Activated T-helper 17 cell treated with anti-CD3 and anti-CD28 coated beads, Interleukin-2, amount 50 U/mL, for 72 hours (primary cell): ENCODE results near the gene KRTAP10-5. TPM values are rescaled to one million over a fixed set of nuclear protein-coding genes. Genes with fewer than 3 reads are reported as not detected.
"Not testable (repeated sequence)": the region's sequence is repeated elsewhere in the genome, so short reads cannot be mapped to it uniquely, and the experiment has no call there.

Source experiments
- ATAC-seq: fragments of 150-1000 bp; cut with Tn5 transposase; replicated peaks from 2 replicates; pipeline ENCODE4 v1.10.0; 2021; ENCODE audit warnings: mild to moderate bottlenecking, moderate library complexity
- H3K27ac Mint-ChIP-seq: one replicate; pipeline ENCODE4 v1.8.0; 2022; ENCODE audit warnings: mixed read lengths
- H3K27me3 Mint-ChIP-seq: one replicate; pipeline ENCODE4 v1.8.0; 2022; ENCODE audit warnings: mixed read lengths
- H3K36me3 Mint-ChIP-seq: one replicate; pipeline ENCODE4 v1.8.0; 2022; ENCODE audit warnings: low read depth, mild to moderate bottlenecking, mixed read lengths
- H3K4me1 Mint-ChIP-seq: one replicate; pipeline ENCODE4 v1.8.0; 2022; ENCODE audit warnings: mixed read lengths
- H3K4me3 Mint-ChIP-seq: one replicate; pipeline ENCODE4 v1.8.0; 2022; ENCODE audit warnings: mild to moderate bottlenecking, mixed read lengths
- H3K9me3 Mint-ChIP-seq: one replicate; pipeline ENCODE4 v1.8.0; 2022; ENCODE audit warnings: mixed read lengths
- total RNA-seq, 2 donors: library from RNA; stranded (reverse); gene quantifications; one replicate each; pipeline ENCODE4 v1.2.3, GENCODE V29; 2022

Gene KRTAP10-5
- total RNA-seq, 2 donors from 2014 or later, result not detected

- Mint-ChIP-seq H3K27ac (peak overlapping the region; percentile 48), H3K27me3 (peaks cover 3% of the 10 kb centered on the region), H3K4me3 (no peak overlapping the region), H3K36me3 (no peaks in the 10 kb centered on the region), H3K4me1 (no peaks in the 10 kb centered on the region), H3K9me3 (peaks cover 7% of the 10 kb centered on the region)
- ATAC-seq, result no peak
Observed at GRCh38 chr21:44574457-44575306, 5.7 kb downstream of the KRTAP10-5 start.

- not testable (repeated sequence) for H3K36me3 Mint-ChIP-seq, H3K27me3 Mint-ChIP-seq, ATAC-seq, H3K4me1 Mint-ChIP-seq, H3K9me3 Mint-ChIP-seq, H3K4me3 Mint-ChIP-seq, H3K27ac Mint-ChIP-seq
Observed at GRCh38 chr21:44573630-44574456, 6.6 kb downstream of the KRTAP10-5 start, which contains the start of gene KRTAP10-4. KRTAP10-4 (plus strand) TSS chr21:44573729; CDS start chr21:44573759, 30 bp downstream.

GRCh38 chr21:44572959-44573583 is 7.3 kb downstream of the KRTAP10-5 start:
- no peak for ATAC-seq
- Mint-ChIP-seq H3K4me1 (no peaks in the 10 kb centered on the region), H3K27me3 (peaks cover 3% of the 10 kb centered on the region), H3K4me3 (no peak overlapping the region), H3K9me3 (peaks cover 7% of the 10 kb centered on the region), H3K36me3 (no peaks in the 10 kb centered on the region), H3K27ac (no peak overlapping the region)

- no peak overlapping the region for H3K27ac Mint-ChIP-seq
- peaks cover 3% of the 10 kb centered on the region for H3K27me3 Mint-ChIP-seq
- peaks cover 4% of the 10 kb centered on the region for H3K9me3 Mint-ChIP-seq
- no peak overlapping the region for H3K4me3 Mint-ChIP-seq
- no peaks in the 10 kb centered on the region for H3K4me1 Mint-ChIP-seq
- no peaks in the 10 kb centered on the region for H3K36me3 Mint-ChIP-seq
- ATAC-seq, result no peak
Observed at GRCh38 chr21:44571844-44572782, 8.3 kb downstream of the KRTAP10-5 start.

GRCh38 chr21:44571296-44571695 is 9.1 kb downstream of the KRTAP10-5 start:
- Mint-ChIP-seq H3K27ac (no peak overlapping the region), H3K9me3 (no peaks in the 10 kb centered on the region), H3K27me3 (peaks cover 3% of the 10 kb centered on the region), H3K4me3 (no peak overlapping the region), H3K36me3 (no peaks in the 10 kb centered on the region), H3K4me1 (no peaks in the 10 kb centered on the region)
- ATAC-seq, result no peak

- Mint-ChIP-seq H3K4me1 (peaks cover 5% of the 10 kb centered on the region), H3K27ac (no peak overlapping the region), H3K36me3 (no peaks in the 10 kb centered on the region), H3K4me3 (no peak overlapping the region), H3K27me3 (peaks cover 3% of the 10 kb centered on the region), H3K9me3 (no peaks in the 10 kb centered on the region)
- ATAC-seq, result no peak
Observed at GRCh38 chr21:44569861-44570517, 10.4 kb downstream of the KRTAP10-5 start.

- no peak overlapping the region for H3K27ac Mint-ChIP-seq
- H3K27me3 Mint-ChIP-seq, result peaks cover 3% of the 10 kb centered on the region
- peak; percentile 18 for ATAC-seq
Observed at GRCh38 chr21:44568667-44569556, 11.5 kb downstream of the KRTAP10-5 start.

GRCh38 chr21:44568261-44568660 is 12.1 kb downstream of the KRTAP10-5 start:
- Mint-ChIP-seq H3K4me3 (no peak overlapping the region), H3K9me3 (no peaks in the 10 kb centered on the region), H3K36me3 (no peaks in the 10 kb centered on the region), H3K4me1 (peaks cover 11% of the 10 kb centered on the region), H3K27ac (no peak overlapping the region), H3K27me3 (peaks cover 2% of the 10 kb centered on the region)
- no peak for ATAC-seq

More at GRCh38 chr21:44568667-44569556, 11.5 kb downstream of the KRTAP10-5 start:
- Mint-ChIP-seq H3K36me3 (no peaks in the 10 kb centered on the region), H3K4me3 (no peak overlapping the region), H3K9me3 (no peaks in the 10 kb centered on the region), H3K4me1 (peaks cover 11% of the 10 kb centered on the region)

- peaks cover 11% of the 10 kb centered on the region for H3K4me1 Mint-ChIP-seq
- H3K9me3 Mint-ChIP-seq, result no peaks in the 10 kb centered on the region
- H3K27ac Mint-ChIP-seq, result no peak overlapping the region
- no peaks in the 10 kb centered on the region for H3K27me3 Mint-ChIP-seq
- no peak for ATAC-seq
- no peak overlapping the region for H3K4me3 Mint-ChIP-seq
- no peaks in the 10 kb centered on the region for H3K36me3 Mint-ChIP-seq
Observed at GRCh38 chr21:44567481-44568171, 12.8 kb downstream of the KRTAP10-5 start.

GRCh38 chr21:44566403-44566802 is 14.0 kb downstream of the KRTAP10-5 start:
- no peak for ATAC-seq
- Mint-ChIP-seq H3K27me3 (no peaks in the 10 kb centered on the region), H3K4me3 (no peak overlapping the region), H3K9me3 (no peaks in the 10 kb centered on the region), H3K27ac (no peak overlapping the region), H3K36me3 (no peaks in the 10 kb centered on the region), H3K4me1 (peaks cover 11% of the 10 kb centered on the region)

GRCh38 chr21:44564886-44565598 is 15.4 kb downstream of the KRTAP10-5 start:
- Mint-ChIP-seq H3K4me3 (peak overlapping the region; percentile 33), H3K27ac (peak overlapping the region; percentile 74), H3K27me3 (no peaks in the 10 kb centered on the region), H3K4me1 (peaks cover 11% of the 10 kb centered on the region), H3K9me3 (peaks cover 5% of the 10 kb centered on the region), H3K36me3 (no peaks in the 10 kb centered on the region)
- ATAC-seq, result peak; percentile 61
